Measurements from ENCODE around the gene ARID1B.

DNA sequence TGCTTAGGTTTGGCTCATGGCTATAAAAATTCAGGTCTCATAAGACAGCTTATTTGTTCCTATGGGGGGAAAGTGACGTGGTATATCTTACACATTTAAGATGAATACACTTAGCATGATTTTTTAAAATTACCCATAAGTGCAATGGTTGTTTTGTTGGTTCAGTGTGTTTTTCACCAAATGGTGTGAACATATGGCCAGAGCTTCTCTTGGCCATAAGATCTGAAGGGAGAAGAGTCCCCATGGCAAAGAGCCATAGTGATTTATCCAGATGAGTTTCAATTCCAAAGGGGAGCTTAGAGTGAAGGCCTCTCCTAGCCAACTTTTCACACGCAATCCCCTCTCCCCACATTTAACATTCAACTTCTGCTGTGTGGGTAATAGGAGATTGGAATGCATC is 438.5 kb downstream of the ARID1B start:
- TF ChIP-seq, protein P1, sequence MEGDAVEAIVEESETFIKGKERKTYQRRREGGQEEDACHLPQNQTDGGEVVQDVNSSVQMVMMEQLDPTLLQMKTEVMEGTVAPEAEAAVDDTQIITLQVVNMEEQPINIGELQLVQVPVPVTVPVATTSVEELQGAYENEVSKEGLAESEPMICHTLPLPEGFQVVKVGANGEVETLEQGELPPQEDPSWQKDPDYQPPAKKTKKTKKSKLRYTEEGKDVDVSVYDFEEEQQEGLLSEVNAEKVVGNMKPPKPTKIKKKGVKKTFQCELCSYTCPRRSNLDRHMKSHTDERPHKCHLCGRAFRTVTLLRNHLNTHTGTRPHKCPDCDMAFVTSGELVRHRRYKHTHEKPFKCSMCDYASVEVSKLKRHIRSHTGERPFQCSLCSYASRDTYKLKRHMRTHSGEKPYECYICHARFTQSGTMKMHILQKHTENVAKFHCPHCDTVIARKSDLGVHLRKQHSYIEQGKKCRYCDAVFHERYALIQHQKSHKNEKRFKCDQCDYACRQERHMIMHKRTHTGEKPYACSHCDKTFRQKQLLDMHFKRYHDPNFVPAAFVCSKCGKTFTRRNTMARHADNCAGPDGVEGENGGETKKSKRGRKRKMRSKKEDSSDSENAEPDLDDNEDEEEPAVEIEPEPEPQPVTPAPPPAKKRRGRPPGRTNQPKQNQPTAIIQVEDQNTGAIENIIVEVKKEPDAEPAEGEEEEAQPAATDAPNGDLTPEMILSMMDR (IDR thresholded peaks at IDR 0.05): no peak
- TF ChIP-seq POLR2A (IDR thresholded peaks at IDR 0.05) (no peak), POLR2AphosphoS5 (IDR thresholded peaks at IDR 0.05) (no peak)
